HG03432 (cell line): ENCODE measurements around the gene PRRC2B.
"Not testable (repeated sequence)": the region's sequence is repeated elsewhere in the genome, so short reads cannot be mapped to it uniquely, and the experiment has no call there.

Experiments used
- ATAC-seq: cut with Tn5 transposase; IDR thresholded peaks from one replicate; pipeline ENCODE4 v1.9.1; 2021; ENCODE audit warnings: mild to moderate bottlenecking, moderate library complexity; ENCODE audit not compliant: unreplicated experiment

Gene PRRC2B

GRCh38 chr9:131386281-131386680 lies 7.6 kb upstream of the PRRC2B start:
- ATAC-seq, result no peak

- no peak for ATAC-seq
These were observed 6.5 kb upstream of the PRRC2B start for GRCh38 chr9:131387394-131387793.

- ATAC-seq, result no peak
These were observed 2.9 kb upstream of the PRRC2B start for GRCh38 chr9:131391020-131391419.

GRCh38 chr9:131391504-131391903 lies 2.4 kb upstream of the PRRC2B start:
- ATAC-seq, result no peak

- ATAC-seq, result peak; percentile 33
These were observed 724 bp downstream of the PRRC2B start for GRCh38 chr9:131394464-131395156.

GRCh38 chr9:131395157-131396098 lies 1.5 kb downstream of the PRRC2B start:
- no peak for ATAC-seq

- not testable (repeated sequence) for ATAC-seq
These were observed 2.2 kb downstream of the PRRC2B start for GRCh38 chr9:131396099-131396479.

GRCh38 chr9:131396626-131397025 lies 2.7 kb downstream of the PRRC2B start:
- no peak for ATAC-seq

- no peak for ATAC-seq
These were observed 3.4 kb downstream of the PRRC2B start for GRCh38 chr9:131397100-131397790.

- ATAC-seq, result no peak
These were observed 4.3 kb downstream of the PRRC2B start for GRCh38 chr9:131398204-131398603.

- no peak for ATAC-seq
These were observed 6.1 kb downstream of the PRRC2B start for GRCh38 chr9:131399972-131400371.

- no peak for ATAC-seq
These were observed 6.7 kb downstream of the PRRC2B start for GRCh38 chr9:131400627-131401026.

- no peak for ATAC-seq
These were observed 8.2 kb downstream of the PRRC2B start for GRCh38 chr9:131402073-131402472.

- ATAC-seq, result no peak
These were observed 9.0 kb downstream of the PRRC2B start for GRCh38 chr9:131402738-131403492.

GRCh38 chr9:131403493-131403773 lies 9.5 kb downstream of the PRRC2B start:
- ATAC-seq, result no peak

- ATAC-seq, result no peak
These were observed 10.7 kb downstream of the PRRC2B start for GRCh38 chr9:131404581-131404980.

- ATAC-seq, result no peak
These were observed 11.1 kb downstream of the PRRC2B start for GRCh38 chr9:131404987-131405386.

- no peak for ATAC-seq
These were observed 11.5 kb downstream of the PRRC2B start for GRCh38 chr9:131405428-131405827.

GRCh38 chr9:131405858-131406537 lies 12.1 kb downstream of the PRRC2B start:
- ATAC-seq, result no peak
